Measurements from ENCODE around the gene CDC37L1.

Gene CDC37L1

DNA sequence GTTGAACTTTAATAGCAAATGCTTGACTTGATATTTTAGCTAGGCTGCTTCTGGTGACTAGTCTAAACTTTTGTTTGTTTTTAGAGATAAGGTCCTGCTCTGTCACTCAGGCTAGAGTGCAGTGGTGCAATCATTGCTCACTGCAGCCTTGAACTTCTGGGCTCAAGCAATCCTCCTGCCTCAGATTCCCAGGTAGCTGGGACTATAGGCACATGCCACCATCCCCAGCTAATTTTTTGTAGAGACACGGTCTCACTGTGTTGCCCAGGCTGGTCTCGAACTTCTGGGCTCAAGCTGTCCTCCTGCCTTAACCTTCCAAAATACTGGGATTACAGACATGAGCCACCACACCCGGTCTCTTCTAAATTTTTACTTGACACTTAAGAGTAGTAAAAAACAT is 20.7 kb downstream of the CDC37L1 start:
- Histone ChIP-seq H3K79me2 (ENCODE audit: low read length) (no peaks in the 10 kb centered on the region), H3K9ac (ENCODE audit: low read length) (no peak overlapping the region), H3K36me3 (replicated peaks; ENCODE audit: low read depth, low read length) (peaks cover 22% of the 10 kb centered on the region), H3K4me2 (ENCODE audit: low read length) (no peak overlapping the region), H2AFZ (ENCODE audit: low read depth, low read length) (no peak overlapping the region), H3K4me3 (ENCODE audit: low read length) (no peak overlapping the region), H3K27ac (ENCODE audit: low read length) (no peak overlapping the region), H3K9me3 (ENCODE audit: insufficient read depth, low read length) (no peaks in the 10 kb centered on the region), H4K20me1 (ENCODE audit: insufficient read depth, low read length) (no peaks in the 10 kb centered on the region), H3K27me3 (ENCODE audit: low read depth, low read length) (no peaks in the 10 kb centered on the region), H3K4me1 (ENCODE audit: low read length) (no peaks in the 10 kb centered on the region)
- TF ChIP-seq, protein P1, sequence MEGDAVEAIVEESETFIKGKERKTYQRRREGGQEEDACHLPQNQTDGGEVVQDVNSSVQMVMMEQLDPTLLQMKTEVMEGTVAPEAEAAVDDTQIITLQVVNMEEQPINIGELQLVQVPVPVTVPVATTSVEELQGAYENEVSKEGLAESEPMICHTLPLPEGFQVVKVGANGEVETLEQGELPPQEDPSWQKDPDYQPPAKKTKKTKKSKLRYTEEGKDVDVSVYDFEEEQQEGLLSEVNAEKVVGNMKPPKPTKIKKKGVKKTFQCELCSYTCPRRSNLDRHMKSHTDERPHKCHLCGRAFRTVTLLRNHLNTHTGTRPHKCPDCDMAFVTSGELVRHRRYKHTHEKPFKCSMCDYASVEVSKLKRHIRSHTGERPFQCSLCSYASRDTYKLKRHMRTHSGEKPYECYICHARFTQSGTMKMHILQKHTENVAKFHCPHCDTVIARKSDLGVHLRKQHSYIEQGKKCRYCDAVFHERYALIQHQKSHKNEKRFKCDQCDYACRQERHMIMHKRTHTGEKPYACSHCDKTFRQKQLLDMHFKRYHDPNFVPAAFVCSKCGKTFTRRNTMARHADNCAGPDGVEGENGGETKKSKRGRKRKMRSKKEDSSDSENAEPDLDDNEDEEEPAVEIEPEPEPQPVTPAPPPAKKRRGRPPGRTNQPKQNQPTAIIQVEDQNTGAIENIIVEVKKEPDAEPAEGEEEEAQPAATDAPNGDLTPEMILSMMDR (IDR thresholded peaks at IDR 0.05; ENCODE audit: low read depth, low read length) = no peak
- TF ChIP-seq EZH2phosphoT487 (IDR thresholded peaks at IDR 0.05; ENCODE audit: low read depth) = no peak

DNA sequence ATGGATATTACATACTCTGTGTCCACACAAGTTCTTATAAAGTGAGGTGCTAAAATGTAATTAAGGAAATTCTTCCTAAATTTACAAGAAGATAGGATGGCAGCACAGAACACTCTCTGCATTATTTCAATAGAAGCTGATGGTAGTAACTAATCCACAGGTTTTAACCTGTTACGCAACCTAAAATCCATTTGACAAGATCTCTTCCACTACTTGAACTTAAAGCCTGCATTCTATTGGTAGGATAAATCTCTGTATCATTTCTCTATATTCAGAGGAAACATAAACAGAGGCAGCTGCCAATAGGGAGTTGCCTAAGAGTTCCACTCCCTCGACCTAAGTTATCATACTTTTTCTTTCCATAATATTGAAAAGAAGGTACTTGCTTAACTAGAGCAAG is 21.6 kb downstream of the CDC37L1 start:
- Histone ChIP-seq H3K36me3 (replicated peaks; ENCODE audit: low read depth, low read length) (peaks cover 25% of the 10 kb centered on the region), H4K20me1 (ENCODE audit: insufficient read depth, low read length) (no peaks in the 10 kb centered on the region), H2AFZ (ENCODE audit: low read depth, low read length) (no peak overlapping the region), H3K27me3 (ENCODE audit: low read depth, low read length) (no peaks in the 10 kb centered on the region), H3K27ac (ENCODE audit: low read length) (no peak overlapping the region), H3K4me3 (ENCODE audit: low read length) (no peak overlapping the region), H3K4me1 (ENCODE audit: low read length) (no peaks in the 10 kb centered on the region), H3K9me3 (ENCODE audit: insufficient read depth, low read length) (no peaks in the 10 kb centered on the region), H3K4me2 (ENCODE audit: low read length) (no peak overlapping the region), H3K9ac (ENCODE audit: low read length) (no peak overlapping the region), H3K79me2 (ENCODE audit: low read length) (no peaks in the 10 kb centered on the region)
- TF ChIP-seq, protein P1 (IDR thresholded peaks at IDR 0.05; ENCODE audit: low read depth, low read length) = no peak
- TF ChIP-seq EZH2phosphoT487 (IDR thresholded peaks at IDR 0.05; ENCODE audit: low read depth) = no peak

DNA sequence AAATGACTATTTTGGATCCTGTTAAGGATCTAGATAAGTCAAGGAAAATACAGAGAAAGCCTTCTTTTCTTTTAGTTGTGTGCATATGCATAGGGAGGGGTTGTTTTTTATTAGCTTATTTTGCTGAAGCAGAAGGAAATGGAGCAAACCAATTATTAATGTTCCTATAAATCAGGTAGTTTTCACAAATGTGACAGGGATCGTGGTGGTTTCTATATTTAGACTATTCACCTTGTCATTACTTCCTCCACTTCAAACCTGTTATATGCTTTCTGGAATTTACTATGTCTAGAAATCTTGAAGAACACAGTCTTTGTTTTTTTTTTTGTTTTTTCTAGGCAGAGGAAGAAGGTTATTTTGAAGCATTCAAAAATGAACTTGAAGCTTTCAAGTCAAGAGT is 22.2 kb downstream of the CDC37L1 start:
- Histone ChIP-seq H2AFZ (ENCODE audit: low read depth, low read length) (no peak overlapping the region), H3K27ac (ENCODE audit: low read length) (no peak overlapping the region), H3K4me1 (ENCODE audit: low read length) (no peaks in the 10 kb centered on the region), H3K9me3 (ENCODE audit: insufficient read depth, low read length) (no peaks in the 10 kb centered on the region), H3K9ac (ENCODE audit: low read length) (no peak overlapping the region), H3K4me2 (ENCODE audit: low read length) (no peak overlapping the region), H4K20me1 (ENCODE audit: insufficient read depth, low read length) (no peaks in the 10 kb centered on the region), H3K4me3 (ENCODE audit: low read length) (no peak overlapping the region), H3K36me3 (replicated peaks; ENCODE audit: low read depth, low read length) (peaks cover 27% of the 10 kb centered on the region), H3K79me2 (ENCODE audit: low read length) (no peaks in the 10 kb centered on the region), H3K27me3 (ENCODE audit: low read depth, low read length) (no peaks in the 10 kb centered on the region)
- TF ChIP-seq, protein P1 (IDR thresholded peaks at IDR 0.05; ENCODE audit: low read depth, low read length) = no peak
- no peak for TF ChIP-seq EZH2phosphoT487 (IDR thresholded peaks at IDR 0.05; ENCODE audit: low read depth)

GRCh38 chr9:4704129-4704528 is 24.8 kb downstream of the CDC37L1 start:
- Histone ChIP-seq H3K9me3 (ENCODE audit: insufficient read depth, low read length) (no peaks in the 10 kb centered on the region), H3K4me1 (ENCODE audit: low read length) (no peaks in the 10 kb centered on the region), H3K79me2 (ENCODE audit: low read length) (no peaks in the 10 kb centered on the region), H3K27me3 (ENCODE audit: low read depth, low read length) (no peaks in the 10 kb centered on the region), H3K4me3 (ENCODE audit: low read length) (no peak overlapping the region), H3K4me2 (ENCODE audit: low read length) (no peak overlapping the region), H2AFZ (ENCODE audit: low read depth, low read length) (no peak overlapping the region), H3K27ac (ENCODE audit: low read length) (no peak overlapping the region), H4K20me1 (ENCODE audit: insufficient read depth, low read length) (no peaks in the 10 kb centered on the region), H3K36me3 (replicated peaks; ENCODE audit: low read depth, low read length) (peaks cover 25% of the 10 kb centered on the region), H3K9ac (ENCODE audit: low read length) (no peak overlapping the region)
- TF ChIP-seq, protein P1 (IDR thresholded peaks at IDR 0.05; ENCODE audit: low read depth, low read length) = no peak

Data from OCI-LY3 (cell line).